ENCODE measurements around the gene HCRTR1. TPM values are rescaled to one million over a fixed set of nuclear protein-coding genes. Genes with fewer than 3 reads are reported as not detected.

Gene HCRTR1
- total and polyA plus RNA-seq, 2 of the 8 experiments (the other 6 are each of a cell fraction or from before 2014, with no cell fraction given), result 0.35 to 0.39 TPM

DNA sequence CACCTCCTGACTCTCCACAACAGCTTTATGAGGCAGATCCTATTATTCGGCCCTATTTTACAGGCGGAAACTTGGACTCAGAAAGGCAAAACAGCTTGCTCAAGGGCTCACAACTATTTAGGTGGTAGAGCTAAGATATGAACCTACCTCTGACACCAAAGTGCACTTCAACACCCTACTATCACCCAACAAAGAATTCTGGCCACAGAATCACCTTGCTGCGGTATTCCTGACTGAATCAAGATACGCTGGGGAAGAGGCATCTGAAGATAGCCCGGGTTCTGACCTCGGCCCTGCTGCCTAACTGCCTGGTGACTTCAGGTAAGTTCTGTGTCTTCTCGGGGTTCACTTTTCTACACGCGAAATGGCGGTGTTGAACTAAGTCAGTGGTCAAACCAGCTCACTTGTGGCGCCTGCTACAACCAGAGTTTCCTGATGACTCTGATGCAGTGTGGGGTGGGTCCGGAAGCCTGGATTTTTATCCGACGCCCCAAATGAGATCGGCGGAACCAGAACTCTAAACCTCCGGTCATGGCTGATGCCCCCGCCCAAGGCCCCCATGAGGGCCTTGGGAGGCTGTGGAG, 26.6 kb downstream of the HCRTR1 start:
- peak overlapping the region; percentile 7; the same call in 1 of the 2 replicates for H2BK12ac ChIP-seq (ENCODE audit: low read depth, low read length)
- H2AK5ac ChIP-seq (ENCODE audit: low read depth, low read length), result peak overlapping the region; percentile 89; the same call in 1 of the 2 replicates
- peak overlapping the region; percentile 100 for H4K91ac ChIP-seq (replicated peaks; ENCODE audit: insufficient read length, low read length)
- H3K36me3 ChIP-seq (ENCODE audit: control insufficient read depth in 2 of 4, insufficient read depth in 4 of 4, low read length in 3 of 4), result no peaks in the 10 kb centered on the region
- H3K9ac ChIP-seq (replicated peaks in 1 of 4; ENCODE audit: extremely low read depth in 1 of 4, low read depth in 3 of 4, low read length in 3 of 4), result peak overlapping the region; percentile 82 to 100 (median 99)
- peaks cover 3 to 47% of the 10 kb centered on the region in 2 experiments; a peak in 2 of 4 replicates for H3K79me2 ChIP-seq (ENCODE audit: control insufficient read depth in 1 of 2, insufficient read depth in 2 of 2, low read length in 2 of 2)
- no peak for DNase-seq (ENCODE audit: low read depth in 1 of 2, low spot score in 2 of 2)
- no peaks in the 10 kb centered on the region for H4K20me1 ChIP-seq (replicated peaks in 1 of 2; ENCODE audit: control insufficient read depth in 1 of 2, insufficient read depth in 2 of 2, low read length in 2 of 2)
- POLR2A ChIA-PET (ENCODE audit: partially characterized antibody), result interaction anchor here (0.6 to 3.5 kb wide), 17 partner anchors 7 to 247 kb away, joined by 3 to 31 read pairs (median 5); no protein-coding TSS in a partner anchor
- no peaks in the 10 kb centered on the region for H3K9me3 ChIP-seq (ENCODE audit: insufficient read depth in 2 of 2, low read depth in 1 of 2, low read length in 1 of 2)
- CTCF ChIA-PET (ENCODE audit: partially characterized antibody), result interaction anchor here (1.2 to 3.2 kb wide), 7 partner anchors 9 to 145 kb away, joined by 3 to 30 read pairs (median 5); no protein-coding TSS in a partner anchor
- H3K23me2 ChIP-seq (ENCODE audit: low read depth, low read length), result peaks cover 9% of the 10 kb centered on the region
- H3K18ac ChIP-seq (ENCODE audit: extremely low read depth, low read length), result peak overlapping the region; percentile 36
- peak overlapping the region; percentile 92 for H3K4me2 ChIP-seq (ENCODE audit: insufficient read depth in 1 of 2, low read depth in 2 of 2, low read length in 2 of 2)
- H3K56ac ChIP-seq (replicated peaks; ENCODE audit: insufficient read length, low read depth, low read length), result peak overlapping the region; percentile 32
- H2BK5ac ChIP-seq (ENCODE audit: low read depth, low read length), result peak overlapping the region; percentile 100
- H2BK20ac ChIP-seq (ENCODE audit: low read length), result no peak overlapping the region
- H3K79me1 ChIP-seq (ENCODE audit: low read depth, low read length), result no peaks in the 10 kb centered on the region; the same call in 1 of the 2 replicates
- no peak overlapping the region for H3K14ac ChIP-seq (ENCODE audit: insufficient read length)
- TF ChIP-seq POLR2A (IDR thresholded peaks at IDR 0.05; ENCODE audit: control extremely low read depth in 1 of 2, low read depth in 2 of 2, low read length in 2 of 2), result peak in 1 of 2 experiments; percentile 77; a peak in 1 of 3 replicates
- no peak for TF ChIP-seq GTF2F1 (IDR thresholded peaks at IDR 0.05; ENCODE audit: borderline replicate concordance, low read depth, low read length)
- H4K5ac ChIP-seq (ENCODE audit: insufficient read length, low read depth, low read length), result peak overlapping the region; percentile 7
- peak overlapping the region; percentile 89 to 97 (median 93) for H3K4me3 ChIP-seq (ENCODE audit: extremely low read depth in 1 of 4, insufficient read depth in 2 of 4, low read depth in 3 of 4, low read length in 4 of 4)
- no peak overlapping the region for H3K23ac ChIP-seq (ENCODE audit: insufficient read length)
- H3K27me3 ChIP-seq (replicated peaks in 1 of 4; ENCODE audit: control insufficient read depth in 3 of 4, extremely low read depth in 1 of 4, insufficient read depth in 3 of 4, low read length in 3 of 4), result no peaks in the 10 kb centered on the region
- H3K4me1 ChIP-seq (replicated peaks in 1 of 4; ENCODE audit: control insufficient read depth in 3 of 4, insufficient read depth in 4 of 4, low read length in 3 of 4), result peaks cover 5 to 17% (median 6%) of the 10 kb centered on the region in 4 experiments
- 9% methylated on average over 18 of the region's 18 CpGs; no CpG with 5 or more reads in 1 of the 2 experiments for WGBS, 2 experiments (ENCODE audit: extremely low coverage in 1 of 2, insufficient coverage in 1 of 2, insufficient read length in 1 of 2, insufficient replicate concordance in 2 of 2, low coverage in 1 of 2, low lambda C conversion rate in 2 of 2, missing lambda C conversion rate in 1 of 2)
- no peak overlapping the region for H2BK120ac ChIP-seq (replicated peaks; ENCODE audit: low read depth, low read length)
- peak overlapping the region; percentile 74 for H3K4ac ChIP-seq (replicated peaks; ENCODE audit: insufficient read length, low read depth, low read length)
- H4K8ac ChIP-seq (ENCODE audit: extremely low read depth, insufficient read depth, low read length), result peak overlapping the region; percentile 100
- H2AFZ ChIP-seq (ENCODE audit: low read length), result no peak overlapping the region
- 0 out of 2 replicates have a peak overlapping the region, but pooled peaks have one; percentile 2 for H2BK15ac ChIP-seq (ENCODE audit: low read length)
- H3K27ac ChIP-seq (ENCODE audit: low read depth, low read length), result peak overlapping the region; percentile 100
- no peak for FAIRE-seq
